Measurements from ENCODE around the gene CRYM.

CRYM gene

GRCh38 chr16:21239646-21240045 lies 38.4 kb downstream of the CRYM start:
- no peak overlapping the region for H3K4me3 ChIP-seq
- H3K27ac ChIP-seq: no peak overlapping the region
- no peak overlapping the region for H3K9ac ChIP-seq (ENCODE audit: insufficient read length)
- no peaks in the 10 kb centered on the region for H3K36me3 ChIP-seq (ENCODE audit: insufficient read depth, low read length)
- DNase-seq (ENCODE audit: low read depth, low spot score): no peak
- no peak for TF ChIP-seq FOXP2 (optimal IDR thresholded peaks at IDR 0.05; ENCODE audit: control extremely low read depth, extremely low read length, insufficient read depth)
- TF ChIP-seq POLR2AphosphoS5 (IDR thresholded peaks at IDR 0.05; ENCODE audit: borderline replicate concordance, low read depth, low read length): no peak
- no peak for TF ChIP-seq EZH2 (IDR thresholded peaks at IDR 0.05)
- no peaks in the 10 kb centered on the region for H3K9me3 ChIP-seq (ENCODE audit: low read depth, low read length)

GRCh38 chr16:21236831-21237230 lies 41.3 kb downstream of the CRYM start:
- no peak overlapping the region for H3K4me3 ChIP-seq
- no peaks in the 10 kb centered on the region for H3K36me3 ChIP-seq (ENCODE audit: insufficient read depth, low read length)
- TF ChIP-seq POLR2AphosphoS5 (IDR thresholded peaks at IDR 0.05; ENCODE audit: borderline replicate concordance, low read depth, low read length) (no peak), FOXP2 (optimal IDR thresholded peaks at IDR 0.05; ENCODE audit: control extremely low read depth, extremely low read length, insufficient read depth) (no peak), EZH2 (IDR thresholded peaks at IDR 0.05) (no peak)
- no peak for DNase-seq (ENCODE audit: low read depth, low spot score)
- H3K27ac ChIP-seq: no peak overlapping the region
- no peaks in the 10 kb centered on the region for H3K9me3 ChIP-seq (ENCODE audit: low read depth, low read length)
- no peak overlapping the region for H3K9ac ChIP-seq (ENCODE audit: insufficient read length)

DNA sequence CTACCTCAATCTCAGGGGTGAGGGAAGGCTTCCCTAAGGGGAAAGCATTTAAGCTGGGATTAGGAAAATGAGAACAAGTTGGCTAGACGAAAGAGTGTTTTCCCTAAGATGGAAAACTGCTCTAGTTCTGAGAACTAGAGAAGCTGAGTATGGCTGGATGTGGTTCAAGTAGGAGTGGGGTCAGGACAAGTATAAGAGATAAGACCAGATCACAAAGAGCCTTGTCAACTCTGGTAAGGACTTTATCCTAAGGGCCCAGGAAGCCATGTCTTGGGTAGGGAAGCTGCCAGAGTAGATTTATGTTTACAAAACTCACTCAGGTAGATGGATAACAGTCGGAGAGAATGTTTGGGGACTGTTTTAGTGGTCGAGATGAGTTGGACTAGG lies 42.9 kb downstream of the CRYM start:
- no peak for DNase-seq (ENCODE audit: low read depth, low spot score)
- no peak for TF ChIP-seq FOXP2 (optimal IDR thresholded peaks at IDR 0.05; ENCODE audit: control extremely low read depth, extremely low read length, insufficient read depth)
- no peak for TF ChIP-seq EZH2 (IDR thresholded peaks at IDR 0.05)
- TF ChIP-seq POLR2AphosphoS5 (IDR thresholded peaks at IDR 0.05; ENCODE audit: borderline replicate concordance, low read depth, low read length): no peak
- Histone ChIP-seq H3K9me3 (ENCODE audit: low read depth, low read length) (no peaks in the 10 kb centered on the region), H3K9ac (ENCODE audit: insufficient read length) (no peak overlapping the region), H3K27ac (no peak overlapping the region), H3K4me3 (no peak overlapping the region), H3K36me3 (ENCODE audit: insufficient read depth, low read length) (no peaks in the 10 kb centered on the region)

DNA sequence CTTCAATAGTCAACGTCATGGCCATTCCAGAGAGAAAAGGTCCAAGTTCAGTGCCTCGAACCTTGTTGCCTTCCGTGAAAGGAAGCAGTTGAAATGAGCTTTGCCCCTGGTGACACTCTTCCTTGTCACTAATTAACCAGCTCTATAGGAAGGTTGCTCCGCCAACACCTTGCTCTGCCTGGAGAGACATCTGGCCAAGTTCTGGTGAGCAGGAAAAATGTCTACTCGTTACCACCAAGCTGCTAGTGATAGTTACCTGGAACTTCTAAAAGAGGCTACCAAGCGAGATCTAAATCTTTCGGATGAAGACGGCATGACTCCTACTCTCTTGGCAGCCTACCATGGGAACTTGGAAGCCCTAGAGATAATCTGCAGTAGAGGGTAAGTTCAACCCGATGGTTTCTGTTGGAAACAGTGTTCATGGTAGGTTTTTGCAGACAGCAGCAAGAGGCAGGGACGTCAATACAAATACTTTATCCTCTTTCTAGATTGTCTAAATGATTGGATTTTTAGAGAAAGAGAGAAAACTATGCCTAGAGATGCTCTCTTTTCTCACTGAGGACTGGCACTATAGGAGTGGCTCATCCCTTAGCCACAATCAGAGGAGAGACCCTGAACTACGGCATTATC lies 44.5 kb downstream of the CRYM start, which contains the start of gene ANKS4B:
Gene ANKS4B (plus strand): TSS at position 179 of the 630 bp plus-strand sequence. CDS start 39 bp downstream, at position 218.
- no peak within 1 kb of the TSS for H3K9ac ChIP-seq (ENCODE audit: insufficient read length)
- no peak for DNase-seq (ENCODE audit: low read depth, low spot score)
- no peak for TF ChIP-seq POLR2AphosphoS5 (IDR thresholded peaks at IDR 0.05; ENCODE audit: borderline replicate concordance, low read depth, low read length)
- no peak for TF ChIP-seq FOXP2 (optimal IDR thresholded peaks at IDR 0.05; ENCODE audit: control extremely low read depth, extremely low read length, insufficient read depth)
- no peak for TF ChIP-seq EZH2 (IDR thresholded peaks at IDR 0.05)
- H3K36me3 ChIP-seq (ENCODE audit: insufficient read depth, low read length): no peaks in the 10 kb centered on the region
- no peak within 1 kb of the TSS for H3K27ac ChIP-seq
- H3K9me3 ChIP-seq (ENCODE audit: low read depth, low read length): no peaks in the 10 kb centered on the region
- H3K4me3 ChIP-seq: no peak within 1 kb of the TSS

- no peaks in the 10 kb centered on the region for H3K36me3 ChIP-seq (ENCODE audit: insufficient read depth, low read length)
- DNase-seq (ENCODE audit: low read depth, low spot score): no peak
- TF ChIP-seq EZH2 (IDR thresholded peaks at IDR 0.05): no peak
- TF ChIP-seq POLR2AphosphoS5 (IDR thresholded peaks at IDR 0.05; ENCODE audit: borderline replicate concordance, low read depth, low read length): no peak
- TF ChIP-seq FOXP2 (optimal IDR thresholded peaks at IDR 0.05; ENCODE audit: control extremely low read depth, extremely low read length, insufficient read depth): no peak
- H3K9ac ChIP-seq (ENCODE audit: insufficient read length): no peak overlapping the region
- no peak overlapping the region for H3K27ac ChIP-seq
- no peaks in the 10 kb centered on the region for H3K9me3 ChIP-seq (ENCODE audit: low read depth, low read length)
- no peak overlapping the region for H3K4me3 ChIP-seq
Measured at GRCh38 chr16:21233045-21233520, 45.0 kb downstream of the CRYM start.

GRCh38 chr16:21228361-21228872 lies 49.7 kb downstream of the CRYM start:
- Histone ChIP-seq H3K36me3 (ENCODE audit: insufficient read depth, low read length) (no peaks in the 10 kb centered on the region), H3K9me3 (ENCODE audit: low read depth, low read length) (no peaks in the 10 kb centered on the region), H3K9ac (ENCODE audit: insufficient read length) (no peak overlapping the region), H3K27ac (no peak overlapping the region), H3K4me3 (no peak overlapping the region)
- no peak for DNase-seq (ENCODE audit: low read depth, low spot score)
- TF ChIP-seq EZH2 (IDR thresholded peaks at IDR 0.05) (no peak), POLR2AphosphoS5 (IDR thresholded peaks at IDR 0.05; ENCODE audit: borderline replicate concordance, low read depth, low read length) (no peak), FOXP2 (optimal IDR thresholded peaks at IDR 0.05; ENCODE audit: control extremely low read depth, extremely low read length, insufficient read depth) (no peak)

DNA sequence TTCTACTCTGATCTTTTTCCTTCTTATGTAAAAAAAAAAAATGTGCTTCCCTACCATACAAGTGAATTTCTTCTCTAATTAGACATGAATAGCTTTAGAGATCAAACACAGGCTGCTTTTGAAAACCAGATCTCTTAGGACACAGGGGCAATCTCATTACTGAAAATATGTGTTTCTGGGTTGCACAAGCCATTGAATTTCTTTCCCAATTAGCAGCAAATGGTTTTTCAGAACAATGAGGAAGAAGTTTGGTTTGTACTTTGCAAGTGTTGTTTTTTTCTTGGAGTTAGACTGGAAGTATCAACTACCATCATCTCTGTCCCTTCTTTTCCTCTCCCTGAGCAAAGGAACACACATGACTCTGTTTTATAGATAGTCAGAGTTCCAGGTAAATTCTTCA lies 50.2 kb downstream of the CRYM start:
- H3K36me3 ChIP-seq (ENCODE audit: insufficient read depth, low read length): no peaks in the 10 kb centered on the region
- TF ChIP-seq FOXP2 (optimal IDR thresholded peaks at IDR 0.05; ENCODE audit: control extremely low read depth, extremely low read length, insufficient read depth): no peak
- TF ChIP-seq EZH2 (IDR thresholded peaks at IDR 0.05): no peak
- no peak for TF ChIP-seq POLR2AphosphoS5 (IDR thresholded peaks at IDR 0.05; ENCODE audit: borderline replicate concordance, low read depth, low read length)
- no peaks in the 10 kb centered on the region for H3K9me3 ChIP-seq (ENCODE audit: low read depth, low read length)

GRCh38 chr16:21226749-21227148 lies 51.3 kb downstream of the CRYM start:
- H3K4me3 ChIP-seq: no peak overlapping the region
- H3K9me3 ChIP-seq (ENCODE audit: low read depth, low read length): no peaks in the 10 kb centered on the region
- no peak overlapping the region for H3K9ac ChIP-seq (ENCODE audit: insufficient read length)
- DNase-seq (ENCODE audit: low read depth, low spot score): no peak
- no peak for TF ChIP-seq POLR2AphosphoS5 (IDR thresholded peaks at IDR 0.05; ENCODE audit: borderline replicate concordance, low read depth, low read length)
- TF ChIP-seq FOXP2 (optimal IDR thresholded peaks at IDR 0.05; ENCODE audit: control extremely low read depth, extremely low read length, insufficient read depth): no peak
- TF ChIP-seq EZH2 (IDR thresholded peaks at IDR 0.05): no peak
- no peaks in the 10 kb centered on the region for H3K36me3 ChIP-seq (ENCODE audit: insufficient read depth, low read length)
- no peak overlapping the region for H3K27ac ChIP-seq

More for the DNA sequence above, 50.2 kb downstream of the CRYM start:
- H3K4me3 ChIP-seq: no peak overlapping the region
- H3K9ac ChIP-seq (ENCODE audit: insufficient read length): no peak overlapping the region
- no peak overlapping the region for H3K27ac ChIP-seq
- no peak for DNase-seq (ENCODE audit: low read depth, low spot score)
